DMS 273 (cell line): Measurements from ENCODE around the gene SGK1.
"Not testable (repeated sequence)": the region's sequence is repeated elsewhere in the genome, so short reads cannot be mapped to it uniquely, and the experiment has no call there.

ENCODE experiments used
- DNase-seq: peaks from one replicate; lab custom pipeline; 2025; ENCODE audit not compliant: unreplicated experiment; lab: John Stamatoyannopoulos, UW

SGK1 gene

DNA sequence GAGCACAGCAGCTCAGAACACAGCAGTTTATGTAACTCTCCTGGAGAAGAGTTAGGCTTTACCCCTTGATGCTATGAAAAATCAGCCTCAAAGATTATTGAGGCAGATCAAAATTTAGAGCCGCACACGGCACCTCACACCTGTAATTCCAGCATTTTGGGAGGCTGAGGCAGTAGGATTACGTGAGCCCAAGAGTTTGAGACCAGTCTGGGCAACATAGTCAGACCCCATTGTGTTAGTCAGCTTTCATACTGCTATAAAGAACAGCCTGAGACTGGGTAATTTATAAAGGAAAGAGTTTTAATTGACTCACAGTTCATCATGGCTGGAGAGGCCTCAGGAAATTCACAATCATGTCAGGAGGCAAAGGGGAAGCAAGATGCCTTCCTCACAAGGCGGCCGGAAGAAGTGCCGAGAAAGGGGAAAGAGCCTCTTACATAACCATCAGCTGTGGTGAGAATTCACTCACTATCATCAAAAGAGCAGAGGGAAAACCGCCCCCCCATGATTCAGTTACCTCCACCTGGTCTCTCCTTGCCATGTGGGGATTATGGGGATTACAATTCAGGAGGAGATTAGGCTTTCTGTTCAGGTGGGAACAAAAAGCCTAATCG lies 87.7 kb downstream of the SGK1 start:
- DNase-seq: no peak

DNA sequence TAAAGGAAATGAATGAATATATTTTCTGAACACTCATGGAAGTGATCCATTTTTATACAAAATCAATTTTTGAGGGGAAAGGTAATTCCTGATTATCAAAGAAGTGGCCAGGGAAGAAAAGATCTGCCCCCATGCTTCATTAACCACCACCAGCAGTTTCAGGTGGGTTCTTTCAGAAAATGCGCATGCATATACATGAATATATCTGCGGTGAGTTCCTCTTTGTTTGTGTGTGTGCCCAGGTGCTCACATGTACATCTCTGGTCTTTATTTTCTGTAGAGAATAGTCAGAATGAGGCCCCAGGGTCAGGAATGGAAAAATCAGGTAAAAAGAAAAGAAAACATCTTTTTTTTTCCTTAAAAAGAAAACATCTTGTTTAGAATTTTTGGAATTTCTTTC lies 88.4 kb downstream of the SGK1 start:
- no peak for DNase-seq

DNA sequence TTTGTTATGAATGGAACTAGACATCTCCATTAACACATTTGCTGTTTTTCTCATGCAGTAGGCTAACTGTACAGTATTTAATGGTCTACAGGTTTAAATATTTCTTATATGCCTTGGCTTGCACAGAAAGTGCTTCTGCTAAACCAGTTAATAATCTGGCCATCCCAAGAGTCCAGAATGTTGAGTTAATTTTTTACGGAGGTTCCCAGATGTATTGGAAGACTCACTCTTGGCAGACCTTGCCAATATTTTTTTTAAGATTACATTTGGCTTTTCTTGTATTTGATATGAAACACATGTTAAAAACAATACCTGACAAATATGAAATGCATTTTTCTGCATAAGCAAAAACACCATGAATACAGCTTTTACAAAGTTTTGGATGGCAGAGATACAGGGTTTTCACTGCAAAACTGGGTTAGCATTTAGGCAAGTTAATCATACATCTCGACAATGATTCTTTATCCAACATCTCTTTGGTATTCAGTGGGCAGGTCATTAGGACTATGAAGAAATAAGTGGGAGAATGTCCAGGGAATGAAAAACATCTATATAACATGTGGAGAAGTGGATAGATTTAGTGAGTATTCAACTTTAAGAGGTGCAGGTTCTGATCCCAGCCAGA lies 94.0 kb downstream of the SGK1 start:
- no peak for DNase-seq

DNA sequence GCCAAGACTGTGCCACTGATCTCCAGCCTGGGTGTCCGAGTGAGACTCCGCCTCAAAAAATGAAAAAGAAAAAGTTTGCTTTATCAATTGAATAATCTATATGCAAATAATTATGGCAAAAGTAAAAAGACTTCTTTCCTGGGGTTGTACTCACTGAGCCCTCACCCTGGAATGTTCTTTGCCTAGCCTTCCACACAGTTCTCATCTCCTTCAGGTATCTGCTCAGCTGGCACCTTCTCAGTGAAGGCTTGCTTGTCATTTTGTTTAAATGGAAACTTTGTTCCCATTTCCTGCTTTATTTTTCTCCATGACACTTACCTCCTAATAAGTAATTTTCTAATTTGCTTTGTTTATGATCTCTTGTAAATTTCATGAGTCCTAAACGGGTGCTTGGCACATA lies 96.7 kb downstream of the SGK1 start:
- no peak for DNase-seq

DNA sequence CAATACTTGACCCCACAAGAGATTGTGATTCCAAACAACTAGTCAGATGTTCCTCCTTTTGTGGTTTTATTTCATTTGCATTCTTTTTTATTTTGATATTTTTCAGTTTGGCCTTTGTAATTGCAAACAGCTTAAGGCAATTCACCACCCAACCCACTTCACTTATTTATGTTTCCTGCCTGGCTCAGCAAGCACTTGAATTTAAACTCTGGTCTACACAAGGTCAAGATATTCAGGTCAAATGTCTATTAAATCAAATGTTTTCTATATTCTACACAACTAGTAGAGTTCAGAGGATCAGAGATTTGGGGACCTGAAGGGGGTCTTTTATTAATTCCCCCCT lies 100.1 kb downstream of the SGK1 start:
- DNase-seq: no peak

DNA sequence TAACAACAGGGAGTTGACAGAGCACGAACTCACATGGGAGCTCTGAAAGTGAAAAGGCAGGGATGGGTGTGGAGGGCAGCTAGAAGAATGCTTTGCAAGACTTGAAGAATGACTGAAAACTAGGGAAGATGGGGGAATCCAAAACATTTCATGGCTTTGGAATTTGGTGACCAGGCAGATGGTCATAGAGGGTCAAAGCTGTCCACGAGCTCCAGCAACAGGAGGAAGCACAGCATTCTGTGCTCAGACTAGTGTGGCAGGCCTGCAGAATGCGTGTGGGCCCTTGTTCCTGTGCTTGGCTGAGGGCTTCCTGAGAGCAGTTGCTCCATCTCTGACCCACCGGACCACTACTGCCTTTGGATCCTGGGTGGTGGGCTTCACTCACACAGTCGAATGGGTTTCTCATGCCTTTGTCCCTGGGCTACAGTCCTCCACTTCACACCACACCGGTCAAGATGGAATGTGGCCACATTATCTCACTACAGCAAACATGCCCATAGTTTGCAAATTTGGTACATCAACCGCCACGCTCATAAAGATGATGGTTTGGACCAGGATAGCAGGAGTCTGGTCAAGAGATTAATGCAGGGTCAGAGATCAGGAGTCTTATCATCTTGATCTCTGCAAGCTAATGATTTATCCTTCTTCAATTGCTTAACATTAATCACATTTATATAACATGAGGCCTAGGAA lies 100.7 kb downstream of the SGK1 start:
- DNase-seq: no peak

DNA sequence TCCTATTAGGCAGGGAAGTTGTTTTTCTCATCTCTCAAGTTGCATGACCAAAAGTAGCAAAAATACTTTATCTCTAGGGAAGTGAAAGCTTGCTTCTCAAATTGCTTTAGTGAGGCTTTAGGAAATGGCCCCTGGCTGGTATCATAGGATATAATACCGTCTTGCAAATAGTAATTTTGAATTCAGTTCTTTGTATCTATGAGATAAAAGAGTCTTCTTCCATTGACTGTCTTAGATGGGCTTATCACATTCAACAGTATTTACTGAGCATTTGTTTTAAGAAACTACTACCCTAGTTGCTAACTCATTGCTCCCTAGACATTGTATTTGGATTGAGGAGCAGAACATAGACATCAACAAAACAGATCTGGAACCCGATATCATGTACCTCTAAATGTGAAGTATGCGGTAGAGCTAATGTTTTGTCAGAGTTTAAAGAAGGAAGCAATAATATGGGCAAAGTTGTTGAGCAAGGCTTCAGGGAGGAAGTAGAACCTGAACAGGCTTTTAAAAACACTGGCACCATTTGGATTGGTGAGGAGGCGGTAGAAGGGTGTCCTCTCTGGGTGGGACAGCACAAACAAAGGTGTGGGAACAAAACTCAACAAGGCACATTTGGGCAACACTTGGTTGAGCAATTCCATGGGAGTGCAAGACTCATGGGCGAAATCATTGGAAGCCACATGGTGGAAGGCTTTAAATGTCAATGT lies 101.5 kb downstream of the SGK1 start:
- DNase-seq: no peak

DNA sequence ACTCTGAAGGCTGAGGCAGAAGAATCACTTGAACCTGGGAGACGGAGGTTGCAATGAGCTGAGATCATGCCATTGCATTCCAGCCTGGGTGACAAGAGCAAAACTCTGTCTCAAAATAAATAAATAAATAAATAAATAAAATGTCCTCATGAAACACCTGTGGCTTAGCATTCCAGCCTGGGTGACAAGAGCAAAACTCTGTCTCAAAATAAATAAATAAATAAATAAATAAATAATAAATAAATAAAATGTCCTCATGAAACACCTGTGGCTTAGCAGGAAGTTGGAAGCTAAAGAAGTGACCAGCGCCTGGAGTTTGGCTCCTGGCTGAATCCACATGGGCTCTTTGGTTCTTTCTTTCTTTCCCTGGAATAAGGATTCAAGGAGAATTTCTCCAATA lies 104.5 kb downstream of the SGK1 start:
- DNase-seq: not testable (repeated sequence)

DNA sequence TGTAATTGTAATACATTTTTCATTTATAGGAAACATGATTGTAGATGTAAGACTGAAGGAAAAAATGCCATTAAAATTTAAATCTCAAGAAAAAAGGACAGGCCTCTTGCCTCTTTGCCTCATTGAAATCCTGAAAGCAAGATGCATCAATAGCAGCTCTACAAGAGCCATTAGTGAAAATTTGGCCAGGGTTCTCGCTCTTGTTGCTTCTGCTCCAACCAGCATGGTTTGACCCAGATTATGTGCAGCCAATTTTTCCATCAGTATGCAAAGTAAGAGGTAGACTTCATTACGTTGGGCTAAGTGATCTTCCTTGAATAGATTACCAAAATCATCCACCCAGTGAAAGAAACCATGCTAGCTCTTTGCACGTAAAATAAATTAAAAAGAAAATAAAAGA lies 106.6 kb downstream of the SGK1 start:
- DNase-seq: no peak

DNA sequence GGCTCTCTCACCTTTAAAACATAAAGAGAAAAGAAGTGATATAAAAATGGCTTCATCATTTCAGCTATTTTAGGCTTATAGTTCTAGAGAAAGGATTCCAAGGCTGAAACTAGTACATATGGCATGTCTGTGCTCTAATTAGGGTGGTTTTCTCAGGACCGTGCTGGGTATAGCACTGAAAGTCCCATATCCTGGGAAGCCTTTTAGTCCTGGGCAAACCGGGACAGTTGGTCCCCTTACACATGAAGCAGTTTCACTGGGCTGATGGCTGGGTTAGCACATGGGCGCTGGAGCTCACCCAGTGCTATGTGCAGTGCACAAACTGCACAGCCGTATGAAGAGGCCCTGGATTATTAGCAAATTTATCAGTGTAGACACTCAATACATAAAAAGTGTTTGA lies 110.5 kb downstream of the SGK1 start:
- no peak for DNase-seq

DNA sequence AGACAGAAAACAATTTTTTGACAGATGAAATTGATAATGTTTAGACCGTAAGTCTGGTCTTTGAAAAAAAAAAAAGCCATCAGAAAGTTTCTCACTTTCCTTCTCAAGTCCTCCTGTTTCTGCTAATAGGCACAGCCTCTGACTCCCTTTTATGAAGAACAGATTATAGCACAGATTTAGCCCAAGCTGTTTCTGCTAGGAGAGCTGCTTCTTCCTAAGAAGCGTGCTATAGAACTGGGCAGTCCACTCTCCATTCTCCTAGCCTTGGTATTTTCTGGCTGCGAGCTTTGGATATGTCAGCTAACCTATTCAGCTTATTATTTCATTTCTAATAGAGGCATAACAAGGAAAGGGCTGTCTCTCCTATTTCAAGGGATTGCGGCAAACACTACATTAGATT lies 112.5 kb downstream of the SGK1 start:
- DNase-seq: no peak

DNA sequence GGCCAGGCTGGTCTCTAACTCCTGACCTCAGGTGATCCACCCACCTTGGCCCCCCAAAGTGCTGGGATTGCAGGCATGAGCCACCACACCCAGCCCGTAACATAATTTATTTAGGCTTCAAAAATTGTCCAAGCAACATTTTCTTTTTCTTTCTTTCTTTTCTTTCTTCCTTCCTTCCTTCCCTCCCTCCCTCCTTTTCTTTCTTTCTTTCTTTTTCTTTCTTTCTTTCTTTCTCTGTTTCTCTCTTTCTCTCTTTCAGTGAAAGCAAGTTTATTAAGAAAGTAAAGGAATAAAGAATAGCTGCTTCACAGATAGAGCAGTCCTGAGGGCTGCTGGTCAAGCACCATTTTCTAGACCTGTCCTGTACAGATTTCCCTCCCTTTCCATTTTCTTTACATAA lies 113.2 kb downstream of the SGK1 start:
- DNase-seq: not testable (repeated sequence)

DNA sequence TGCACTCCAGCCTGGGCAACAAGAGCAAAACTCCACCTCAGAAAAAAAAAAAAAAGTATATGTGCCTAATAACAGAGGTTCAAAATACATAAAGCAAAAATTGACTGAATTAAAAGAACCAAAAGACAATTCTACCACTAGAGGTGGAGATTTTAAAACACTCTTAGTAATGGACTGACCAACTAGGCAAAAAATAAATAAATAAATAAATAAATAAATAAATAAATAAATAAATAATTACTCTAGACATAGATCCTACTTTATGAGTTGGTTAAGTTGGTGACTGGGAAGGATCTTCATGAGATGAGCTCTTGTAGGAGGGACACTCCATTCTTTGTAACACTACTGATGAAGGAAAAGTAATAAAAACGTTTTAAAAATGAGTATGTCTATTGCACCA lies 113.9 kb downstream of the SGK1 start:
- no peak for DNase-seq

DNA sequence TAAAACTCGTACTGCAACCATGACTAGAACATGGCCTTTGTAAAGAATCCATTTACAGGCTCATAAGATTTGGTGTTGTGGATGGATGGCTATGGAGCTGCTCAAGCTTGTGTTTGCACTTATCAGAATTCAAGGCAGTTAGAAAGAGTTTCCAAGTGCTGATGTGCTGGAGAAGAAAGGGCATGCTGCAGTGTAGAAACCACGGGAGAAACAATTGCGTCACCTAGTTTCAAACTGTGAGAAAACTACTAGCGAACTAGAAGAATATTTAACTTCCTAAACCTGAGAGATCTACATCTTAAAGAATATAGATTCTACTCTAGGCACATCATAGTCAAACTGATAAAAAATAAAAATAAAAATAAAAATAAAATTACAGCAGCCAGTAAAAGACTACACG lies 116.2 kb downstream of the SGK1 start:
- no peak for DNase-seq

DNA sequence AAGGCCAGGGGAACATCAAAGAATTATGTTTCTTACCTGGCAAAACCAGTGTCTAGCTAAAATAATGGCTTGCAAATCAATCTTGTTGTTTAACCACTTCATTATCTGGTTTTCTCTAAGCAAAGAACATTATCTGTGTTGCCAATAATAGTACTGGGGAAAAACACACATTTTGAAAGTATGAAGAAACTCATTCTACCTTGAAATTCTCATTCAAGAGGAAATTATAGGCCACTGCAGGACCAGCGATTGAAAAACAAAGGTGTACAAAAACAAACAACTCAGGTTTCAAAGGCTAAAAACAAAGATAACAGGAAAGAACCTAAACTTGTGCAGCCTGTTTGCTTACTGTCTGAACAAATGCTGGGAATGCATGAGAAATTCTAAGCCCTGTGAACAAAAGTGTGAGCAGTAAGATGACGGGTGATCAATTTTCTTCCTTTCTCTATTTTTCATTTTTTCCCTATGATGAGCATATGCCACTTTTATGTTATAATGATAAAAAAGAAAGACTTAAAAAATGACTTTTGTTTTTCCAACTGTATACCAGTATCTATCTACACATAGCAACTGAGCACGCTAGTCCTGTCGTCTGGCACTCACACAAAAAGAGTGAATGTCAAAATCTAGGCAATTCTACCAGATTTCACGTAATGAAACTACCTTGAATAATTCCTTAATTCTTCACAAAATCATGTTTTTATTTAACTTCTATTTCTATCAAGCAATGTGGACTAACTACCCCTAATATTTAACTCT lies 117.9 kb downstream of the SGK1 start:
- DNase-seq: no peak

DNA sequence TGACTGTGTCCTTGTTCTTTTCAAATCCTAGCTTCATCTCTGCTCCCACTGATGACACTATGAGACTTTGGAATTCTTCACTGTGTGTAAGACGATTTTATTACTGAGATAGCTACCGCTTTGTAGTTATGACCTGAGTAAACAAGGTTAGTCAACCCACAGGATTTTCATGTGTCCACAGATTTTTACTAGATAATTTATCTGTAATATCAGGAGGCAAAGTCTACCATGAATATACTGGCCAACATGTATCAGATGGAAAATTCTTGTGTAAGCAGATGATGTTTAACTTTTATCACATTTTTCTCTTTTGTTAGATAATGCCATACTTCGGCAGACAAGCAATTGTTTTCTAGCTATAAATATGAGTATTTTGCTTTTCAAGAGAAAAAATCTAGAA lies 119.8 kb downstream of the SGK1 start:
- DNase-seq: no peak

DNA sequence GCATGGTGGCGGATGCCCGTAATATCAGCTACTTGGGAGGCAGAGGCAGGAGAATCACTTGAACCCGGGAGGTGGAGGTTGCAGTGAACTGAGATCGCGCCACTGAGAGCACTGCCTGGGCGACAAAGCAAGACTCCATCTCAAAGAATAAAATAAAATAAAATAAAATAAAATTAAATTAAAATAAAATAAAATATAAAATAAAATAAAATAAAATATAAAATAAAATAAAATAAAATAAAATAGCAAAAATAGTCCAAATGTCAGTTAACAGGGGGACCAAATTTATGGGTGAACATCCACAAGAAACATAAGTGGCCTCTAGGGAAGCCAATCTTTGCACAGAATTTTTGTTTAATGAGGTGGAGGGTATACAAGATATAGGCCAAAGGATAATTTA lies 120.2 kb downstream of the SGK1 start:
- DNase-seq: not testable (repeated sequence)

DNA sequence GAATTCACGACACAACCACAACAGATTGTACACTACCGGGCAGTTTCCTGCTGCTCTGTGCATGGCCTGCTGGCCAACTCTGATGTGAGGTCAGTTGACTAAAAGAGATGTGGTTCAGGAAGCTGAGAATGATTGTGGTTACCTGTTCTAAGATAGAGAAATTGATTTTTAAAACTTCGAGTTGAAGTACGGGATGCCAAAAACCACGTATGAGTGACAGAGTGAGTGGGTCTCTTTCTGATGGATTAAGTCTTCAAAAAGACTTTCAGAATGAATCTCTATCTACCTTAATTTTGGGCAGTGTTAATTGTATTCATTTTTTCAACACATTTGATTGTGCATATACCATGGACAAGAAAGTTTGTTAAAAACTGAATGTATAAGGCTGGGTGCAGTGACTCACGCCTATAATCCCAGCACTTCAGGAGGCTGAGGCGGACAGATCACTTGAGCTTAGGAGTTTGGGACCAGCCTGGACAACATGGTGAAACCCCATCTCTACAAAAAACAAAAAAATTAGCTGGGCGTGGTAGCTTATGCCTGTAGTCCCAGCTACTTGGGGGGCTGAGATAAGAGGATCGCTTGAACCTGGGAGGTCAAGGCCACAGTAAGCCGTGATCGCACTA lies 121.2 kb downstream of the SGK1 start:
- no peak for DNase-seq

DNA sequence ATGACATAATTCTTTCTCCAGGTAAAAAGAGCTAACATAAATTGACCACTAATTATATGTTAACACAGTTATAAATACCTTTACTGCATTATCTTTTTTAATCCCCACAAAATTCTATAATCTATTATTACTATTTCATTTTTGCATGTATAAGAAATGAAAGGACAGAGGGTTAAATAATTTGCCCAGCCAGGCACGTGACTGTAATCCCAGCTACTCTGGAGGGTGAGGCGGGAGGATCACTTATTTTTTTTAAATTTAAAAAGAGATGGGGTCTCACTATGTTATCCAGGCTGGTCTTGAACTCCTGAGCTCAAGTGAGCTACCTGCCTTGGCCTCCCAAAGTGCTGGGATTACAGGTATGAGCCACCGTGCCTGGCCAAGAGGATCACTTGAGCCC lies 121.9 kb downstream of the SGK1 start:
- no peak for DNase-seq

DNA sequence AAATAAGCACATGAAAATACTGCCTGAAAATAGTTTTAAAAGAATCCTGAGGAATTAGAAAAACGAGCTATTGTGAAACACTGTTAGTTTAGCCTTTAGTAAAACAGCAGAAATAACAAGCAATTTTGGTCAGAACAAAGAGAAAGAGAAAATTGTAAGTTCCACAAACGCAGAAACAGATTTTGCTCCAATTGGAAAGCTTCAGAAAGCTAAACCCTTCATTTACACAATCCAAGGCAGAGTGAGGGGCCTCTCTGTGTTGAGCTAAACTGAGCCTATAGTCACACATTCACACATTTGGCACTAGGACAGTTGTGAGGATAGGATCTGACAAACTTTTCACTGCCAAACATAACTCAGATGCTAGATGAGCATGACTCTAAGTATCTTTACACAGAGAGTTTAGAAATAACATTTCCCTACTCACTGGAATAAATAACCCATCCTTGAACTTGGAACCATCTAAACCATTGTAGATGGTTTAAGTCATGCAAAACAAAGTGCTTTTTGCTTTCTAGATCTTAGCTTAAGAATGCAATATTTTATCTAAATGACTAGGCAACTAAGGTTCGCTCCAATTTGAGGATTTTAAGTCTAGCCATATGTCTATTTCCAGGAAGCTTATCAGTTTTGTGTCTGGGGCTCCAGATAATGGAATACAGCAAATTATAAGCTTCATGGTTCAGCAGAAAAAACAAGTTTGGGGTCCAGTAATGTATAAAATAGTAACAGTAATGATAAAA lies 122.6 kb downstream of the SGK1 start:
- DNase-seq: no peak
